Fibroblast of mammary gland (primary cell): Measurements from ENCODE around the gene C4BPA.
A peak's percentile ranks its signal among the peaks of the same experiment; 100 is the strongest.

Source experiments
- DNase-seq: peaks from one replicate; pipeline ENCODE4 v3.0.0-alpha.2; 2010; ENCODE audit warnings: low read depth
- H3K4me3 ChIP-seq: 2 replicates; pipeline ENCODE4 v1.5.1; 2011; ENCODE audit warnings: low read depth, mild to moderate bottlenecking, low read length, moderate library complexity; ENCODE audit not compliant: control insufficient read depth
- CTCF ChIP-seq: conservative IDR thresholded peaks from 2 replicates; pipeline ENCODE4 v1.5.1; 2011; ENCODE audit warnings: low read depth, low read length, inconsistent platforms; ENCODE audit not compliant: control insufficient read depth, insufficient read depth

Gene C4BPA

GRCh38 chr1:207164086-207164485 is 60.1 kb downstream of the C4BPA start:
- no peak for TF ChIP-seq CTCF
- H3K4me3 ChIP-seq: no peak overlapping the region
- DNase-seq: no peak

DNA sequence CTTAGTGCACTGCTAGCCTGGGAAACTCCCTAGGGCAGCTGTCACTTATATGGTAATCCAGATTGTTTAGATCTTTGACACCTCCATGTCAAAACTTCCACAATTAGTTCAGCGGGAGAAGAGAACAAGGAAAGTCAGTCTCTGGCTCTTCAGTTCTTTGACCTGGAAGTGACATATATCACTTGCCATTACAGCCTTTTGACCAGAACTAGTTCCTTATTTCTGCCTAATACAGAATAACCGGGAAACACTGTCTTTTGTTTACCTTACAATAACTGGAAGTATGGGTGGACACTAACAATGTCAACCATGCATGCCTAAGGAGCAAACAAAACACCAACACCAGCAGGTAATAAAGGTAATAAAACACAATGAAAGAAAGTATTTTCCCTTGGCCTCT is 68.3 kb downstream of the C4BPA start:
- no peak overlapping the region for H3K4me3 ChIP-seq
- no peak for DNase-seq
- TF ChIP-seq CTCF: no peak

DNA sequence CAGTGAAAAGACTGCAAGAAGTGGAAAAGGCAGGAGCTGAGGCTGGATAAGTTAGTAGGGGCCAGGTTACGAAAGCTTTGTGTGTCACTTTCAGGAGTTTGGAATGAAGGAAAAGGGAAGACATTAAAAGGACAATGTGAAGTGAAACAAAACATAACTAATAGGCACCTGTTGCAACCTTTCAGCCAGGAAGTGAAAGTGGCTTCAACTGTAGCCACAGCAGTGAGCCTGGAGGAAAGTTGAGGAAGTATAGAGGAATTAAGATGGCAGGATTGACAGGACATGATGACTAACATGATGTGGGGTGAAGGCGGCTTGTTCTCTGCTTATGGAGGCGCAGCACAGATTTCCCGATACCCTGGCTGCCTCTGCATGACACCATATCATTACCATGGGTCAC is 68.9 kb downstream of the C4BPA start:
- TF ChIP-seq CTCF: no peak
- no peak overlapping the region for H3K4me3 ChIP-seq
- DNase-seq: no peak

GRCh38 chr1:207173396-207173795 is 69.4 kb downstream of the C4BPA start:
- no peak for TF ChIP-seq CTCF
- H3K4me3 ChIP-seq: no peak overlapping the region
- DNase-seq: no peak

GRCh38 chr1:207174913-207175312 is 70.9 kb downstream of the C4BPA start:
- no peak overlapping the region for H3K4me3 ChIP-seq
- no peak for DNase-seq
- no peak for TF ChIP-seq CTCF

GRCh38 chr1:207179036-207179435 is 75.0 kb downstream of the C4BPA start:
- no peak overlapping the region for H3K4me3 ChIP-seq
- TF ChIP-seq CTCF: no peak
- DNase-seq: no peak

GRCh38 chr1:207181847-207182246 is 77.8 kb downstream of the C4BPA start:
- DNase-seq: peak; percentile 4
- no peak for TF ChIP-seq CTCF
- no peak overlapping the region for H3K4me3 ChIP-seq
